GM12878 (cell line): Measurements from ENCODE around the gene TAF11. TPM values are rescaled to one million over a fixed set of nuclear protein-coding genes. Genes with fewer than 3 reads are reported as not detected.

Source experiments
- ATAC-seq: fragments of 200-7000 bp; cut with Tn5 transposase; 3 replicates; pipeline ENCODE4 v1.9.1; 2020; ENCODE audit warnings: mild to moderate bottlenecking, moderate library complexity
- BruUV-seq: library from RNA; stranded (reverse); fragments of 400-500 nt; replicated peaks from 2 replicates; lab custom pipeline; 2021; lab: Mats Ljungman, UMichigan
- CTCF ChIA-PET: fragments of 300-600 bp; sonication (Branson Sonifier 250); formaldehyde crosslinking; extraction: SDS; loops from one replicate; lab custom pipeline; 2021; ENCODE audit warnings: inconsistent platforms; lab: Yijun Ruan, JAX
- POLR2A ChIA-PET: fragments of 350-600 bp; formaldehyde crosslinking; extraction: SDS; loops from one replicate; lab custom pipeline; 2021; ENCODE audit warnings: inconsistent platforms; lab: Charles Lee
- RAD21 ChIA-PET: fragments of 300-600 bp; sonication (Branson Sonifier 250); formaldehyde crosslinking; loops from one replicate; lab custom pipeline; 2023; ENCODE audit warnings: antibody characterized with exemption; ENCODE audit not compliant: unreplicated experiment; lab: Charles Lee
- SMC1A ChIA-PET: fragments of 300-600 bp; sonication (Branson Sonifier 250); formaldehyde crosslinking; loops from one replicate; lab custom pipeline; 2023; ENCODE audit not compliant: unreplicated experiment, uncharacterized antibody; lab: Charles Lee
- DNase-seq: peaks from one replicate; pipeline ENCODE4 v3.0.0-alpha.2; 2011; ENCODE audit warnings: low read depth, low spot score
- FAIRE-seq: peaks from 3 replicates; lab custom pipeline; 2011; peaks lifted over from hg19 to GRCh38; lab: Jason Lieb, UNC
- H2AFZ ChIP-seq: 2 replicates; pipeline ENCODE4 v1.6.0; 2011; ENCODE audit warnings: low read depth, low read length, control low read depth; ENCODE audit not compliant: control insufficient read depth
- H3K27ac ChIP-seq: 2 replicates; pipeline ENCODE4 v1.5.1; 2011; ENCODE audit warnings: control low read depth; ENCODE audit not compliant: control insufficient read depth, insufficient read depth
- H3K27me3 ChIP-seq, 2 experiments: replicated peaks in 1 of 2; 2 replicates each; pipeline versions ENCODE4 v1.6.0 to v1.6.1; 2011; ENCODE audit warnings: low read length in 1 of 2; ENCODE audit not compliant: control insufficient read depth in 2 of 2, insufficient read depth in 2 of 2
- H3K36me3 ChIP-seq, 2 experiments: 2 replicates each; pipeline ENCODE4 v1.5.1; 2011; ENCODE audit warnings: low read length in 1 of 2; ENCODE audit not compliant: control insufficient read depth in 2 of 2, insufficient read depth in 2 of 2
- H3K4me1 ChIP-seq: 2 replicates; pipeline ENCODE4 v1.6.1; 2011; ENCODE audit warnings: mild to moderate bottlenecking, low read length, moderate library complexity, mixed read lengths; ENCODE audit not compliant: control insufficient read depth, insufficient read depth
- H3K4me2 ChIP-seq: 2 replicates; pipeline ENCODE4 v1.6.0; 2011; ENCODE audit warnings: control low read depth; ENCODE audit not compliant: control insufficient read depth, insufficient read depth
- H3K4me3 ChIP-seq: fragments of 200-600 bp; sonication (generic); 2 replicates; pipeline ENCODE4 v1.5.1; 2016
- H3K79me2 ChIP-seq: 2 replicates; pipeline ENCODE4 v1.6.0; 2011; ENCODE audit warnings: low read length; ENCODE audit not compliant: control insufficient read depth, insufficient read depth
- H3K9ac ChIP-seq: 2 replicates; pipeline ENCODE4 v1.8.0; 2011; ENCODE audit warnings: low read length, control low read depth, mixed read lengths; ENCODE audit not compliant: control insufficient read depth, insufficient read depth
- H3K9me3 ChIP-seq: replicated peaks from 3 replicates; pipeline ENCODE4 v1.5.1; 2011; ENCODE audit warnings: mild to moderate bottlenecking, low read length; ENCODE audit not compliant: control insufficient read depth, insufficient read depth
- H4K20me1 ChIP-seq: 2 replicates; pipeline ENCODE4 v1.6.0; 2011; ENCODE audit not compliant: control insufficient read depth, insufficient read depth
- BMI1 ChIP-seq: fragments of 450-650 bp; IDR thresholded peaks from 2 replicates; pipeline ENCODE4 v1.6.1; 2016; ENCODE audit warnings: mild to moderate bottlenecking, moderate library complexity, borderline replicate concordance
- ETV6 ChIP-seq, 2 experiments: fragments of 450-650 bp in 1 of 2; IDR thresholded peaks in 1 of 2; conservative IDR thresholded peaks in 1 of 2; 2 replicates each; pipeline ENCODE4 v1.6.1; 2014; ENCODE audit warnings: antibody characterized with exemption in 1 of 2, borderline replicate concordance in 1 of 2, low read depth in 1 of 2, mild to moderate bottlenecking in 1 of 2, moderate library complexity in 1 of 2
- GABPA ChIP-seq: IDR thresholded peaks from 2 replicates; pipeline ENCODE4 v1.6.1; 2014; ENCODE audit warnings: antibody characterized with exemption, low read depth, mild to moderate bottlenecking, inconsistent platforms
- IKZF1 ChIP-seq: fragments of 450-650 bp; conservative IDR thresholded peaks from 2 replicates; pipeline ENCODE4 v1.6.1; 2017; ENCODE audit warnings: antibody characterized with exemption, mild to moderate bottlenecking
- LARP7 ChIP-seq: fragments of 450-650 bp; IDR thresholded peaks from 2 replicates; pipeline ENCODE4 v1.6.1; 2017; ENCODE audit warnings: mild to moderate bottlenecking
- MXI1 ChIP-seq: fragments of 150-350 bp; IDR thresholded peaks from 2 replicates; pipeline ENCODE4 v1.6.1; 2011; ENCODE audit warnings: low read depth, mild to moderate bottlenecking, inconsistent platforms, low read length, improper control_type of control experiment
- SIN3A ChIP-seq: IDR thresholded peaks from 2 replicates; pipeline ENCODE4 v1.6.1; 2012; ENCODE audit warnings: low read depth, low read length, improper control_type of control experiment
- TARDBP ChIP-seq: IDR thresholded peaks from 2 replicates; pipeline ENCODE4 v1.6.1; 2016; ENCODE audit warnings: borderline replicate concordance
- ZNF274 ChIP-seq: IDR thresholded peaks from one replicate; pipeline ENCODE4 v1.8.0; 2011; ENCODE audit not compliant: insufficient read length, insufficient read depth
- WGBS: methylation state at CpG from one replicate; pipeline ENCODE4 v1.1.6; 2016; ENCODE audit warnings: low lambda C conversion rate; ENCODE audit not compliant: insufficient replicate concordance, insufficient coverage; ENCODE audit errors: missing lambda C conversion rate; 5-methylcytosine and 5-hydroxymethylcytosine counted together
- in situ Hi-C: fragments of 300-500 bp; cut with MboI; formaldehyde crosslinking; loops from 9 replicates; pipeline ENCODE4 v1.14.3; 2018; ENCODE audit warnings: mixed read lengths
- intact Hi-C: fragments of 100-400 bp; cut with micrococcal nuclease; formaldehyde crosslinking; loops from one replicate; pipeline ENCODE4 v1.14.2; 2022; ENCODE audit not compliant: unreplicated experiment
- polyA plus RNA-seq, 11 experiments: library from polyadenylated mRNA; depleted of rRNA in 4 of 11; unstranded in 6 of 11; stranded (reverse) in 5 of 11; fragments of >200 nt; fragmentation: Nextera tagmentation in 4 of 11; fragmentation: Illumina TruSeq in 1 of 11; extraction: Ambion mirVana in 4 of 11; extraction: Trizol in 1 of 11; gene quantifications; 1 replicate in 1 of 11; 2 replicates in 10 of 11; pipeline versions ENCODE4 v1.2.1 to v1.2.3, GENCODE V29; 2011 to 2016; ENCODE audit warnings: inconsistent platforms in 2 of 11, missing spikeins in 2 of 11, low read depth in 1 of 11
- total RNA-seq, 4 experiments: library from RNA; depleted of rRNA in 3 of 4; stranded (reverse); fragments of >200 nt in 3 of 4; fragmentation: Illumina TruSeq in 1 of 4; extraction: Trizol in 1 of 4; gene quantifications; 2 replicates each; pipeline versions ENCODE4 v1.2.1 to v1.2.3, GENCODE V29; 2013 to 2021
- TF ChIP-seq, protein P1 (sequence below): fragments of 450-650 bp; conservative IDR thresholded peaks from 2 replicates; pipeline ENCODE4 v1.6.1; 2017; ENCODE audit warnings: mild to moderate bottlenecking, moderate library complexity
- TF ChIP-seq, protein P2 (sequence below): fragments of 450-650 bp; IDR thresholded peaks from 2 replicates; pipeline ENCODE4 v1.6.1; 2016; ENCODE audit warnings: mild to moderate bottlenecking
- TF ChIP-seq, protein P3 (sequence below): fragments of 450-650 bp; IDR thresholded peaks from 2 replicates; pipeline ENCODE4 v1.6.1; 2018; ENCODE audit warnings: borderline replicate concordance, mild to moderate bottlenecking; ENCODE audit not compliant: partially characterized antibody

The TAF11 gene
- total and polyA plus RNA-seq, 10 of the 15 experiments (the other 5 are each of a cell fraction or from before 2014, with no cell fraction given) = 24.6 to 59.2 (median 32.0) TPM

DNA sequence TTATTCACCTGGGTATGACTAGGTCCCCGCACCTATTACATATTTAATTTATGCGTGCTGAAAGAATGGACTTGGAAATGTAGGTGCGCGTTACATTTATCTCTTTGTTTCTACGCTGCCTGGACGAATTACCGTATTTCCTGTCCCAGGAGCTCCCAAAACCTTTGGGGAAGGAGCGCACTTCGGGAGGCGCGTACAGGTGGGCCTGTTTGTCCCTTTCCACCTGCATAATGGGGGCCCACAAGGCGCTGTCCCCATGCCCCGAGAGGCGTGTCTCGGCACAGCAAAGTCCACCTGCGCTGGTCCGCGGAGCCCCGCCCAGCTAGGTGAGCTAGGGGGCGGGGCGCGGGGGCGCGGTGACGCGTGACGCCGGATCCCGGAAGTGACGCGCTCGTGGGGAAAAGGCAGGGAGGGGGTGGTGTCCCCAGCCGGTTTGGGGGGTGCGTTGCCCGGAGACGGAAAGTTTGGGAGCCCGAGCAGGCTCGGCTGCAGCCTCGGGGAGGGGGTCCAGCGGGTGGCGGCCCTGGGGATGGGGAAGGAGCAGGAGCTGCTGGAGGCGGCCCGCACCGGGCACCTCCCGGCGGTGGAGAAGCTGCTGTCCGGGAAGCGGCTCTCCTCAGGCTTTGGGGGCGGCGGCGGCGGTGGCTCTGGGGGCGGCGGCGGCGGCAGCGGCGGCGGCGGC lies 1.2 kb upstream of the TAF11 start, which contains the start of gene ANKS1A:
TSS of gene ANKS1A (plus strand) at position 382 of the 682 bp plus-strand sequence. CDS start at position 530, 148 bp downstream.
- intact Hi-C loops = loop anchor here (5.0 to 10.0 kb wide), 3 partner anchors 97 to 234 kb away; partner anchors contain the start of genes BLTP3A and ILRUN
- peak; percentile 80 for ATAC-seq
- no peaks in the 10 kb centered on the region for H4K20me1 ChIP-seq
- peak within 1 kb of the TSS; percentile 89 for H3K4me2 ChIP-seq
- ChIA-PET CTCF (interaction anchor here (0.6 to 2.6 kb wide), 6 partner anchors 78 to 429 kb away, joined by 3 to 7 read pairs (median 4); partner anchors contain the start of gene BLTP3A), SMC1A (interaction anchor here (0.6 to 2.1 kb wide), 8 partner anchors 16 to 251 kb away, joined by 3 to 8 read pairs (median 4); partner anchors contain the start of gene SNRPC), RAD21 (interaction anchor here (0.5 to 3.4 kb wide), 7 partner anchors 97 to 1307 kb away, joined by 3 to 13 read pairs (median 4); partner anchors contain the start of genes BLTP3A and SNRPC), POLR2A (interaction anchor here (0.5 to 1.1 kb wide), 9 partner anchors 10 to 1492 kb away, joined by 3 to 7 read pairs (median 3); partner anchors contain the start of genes RPS10 and SNRPC)
- FAIRE-seq = peak; percentile 71
- peaks cover 26% of the 10 kb centered on the region for H3K79me2 ChIP-seq
- in situ Hi-C loops = no loop called here
- no TSS peak for BruUV-seq
- H2AFZ ChIP-seq = peak within 1 kb of the TSS; percentile 99
- peak within 1 kb of the TSS; percentile 99 for H3K9ac ChIP-seq
- H3K4me3 ChIP-seq = peak within 1 kb of the TSS; percentile 97
- no peaks in the 10 kb centered on the region for H3K9me3 ChIP-seq
- under 1% methylated on average over 34 of the region's 60 CpGs for WGBS
- H3K4me1 ChIP-seq = peaks cover 5% of the 10 kb centered on the region
- no peaks in the 10 kb centered on the region for H3K36me3 ChIP-seq
- peak within 1 kb of the TSS; percentile 88 for H3K27ac ChIP-seq
- H3K27me3 ChIP-seq = no peaks in the 10 kb centered on the region
- peak; percentile 31 for DNase-seq
- TF ChIP-seq, protein P1, sequence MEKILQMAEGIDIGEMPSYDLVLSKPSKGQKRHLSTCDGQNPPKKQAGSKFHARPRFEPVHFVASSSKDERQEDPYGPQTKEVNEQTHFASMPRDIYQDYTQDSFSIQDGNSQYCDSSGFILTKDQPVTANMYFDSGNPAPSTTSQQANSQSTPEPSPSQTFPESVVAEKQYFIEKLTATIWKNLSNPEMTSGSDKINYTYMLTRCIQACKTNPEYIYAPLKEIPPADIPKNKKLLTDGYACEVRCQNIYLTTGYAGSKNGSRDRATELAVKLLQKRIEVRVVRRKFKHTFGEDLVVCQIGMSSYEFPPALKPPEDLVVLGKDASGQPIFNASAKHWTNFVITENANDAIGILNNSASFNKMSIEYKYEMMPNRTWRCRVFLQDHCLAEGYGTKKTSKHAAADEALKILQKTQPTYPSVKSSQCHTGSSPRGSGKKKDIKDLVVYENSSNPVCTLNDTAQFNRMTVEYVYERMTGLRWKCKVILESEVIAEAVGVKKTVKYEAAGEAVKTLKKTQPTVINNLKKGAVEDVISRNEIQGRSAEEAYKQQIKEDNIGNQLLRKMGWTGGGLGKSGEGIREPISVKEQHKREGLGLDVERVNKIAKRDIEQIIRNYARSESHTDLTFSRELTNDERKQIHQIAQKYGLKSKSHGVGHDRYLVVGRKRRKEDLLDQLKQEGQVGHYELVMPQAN = peak; percentile 70; the same call in 1 of the 2 replicates
- TF ChIP-seq, protein P2, sequence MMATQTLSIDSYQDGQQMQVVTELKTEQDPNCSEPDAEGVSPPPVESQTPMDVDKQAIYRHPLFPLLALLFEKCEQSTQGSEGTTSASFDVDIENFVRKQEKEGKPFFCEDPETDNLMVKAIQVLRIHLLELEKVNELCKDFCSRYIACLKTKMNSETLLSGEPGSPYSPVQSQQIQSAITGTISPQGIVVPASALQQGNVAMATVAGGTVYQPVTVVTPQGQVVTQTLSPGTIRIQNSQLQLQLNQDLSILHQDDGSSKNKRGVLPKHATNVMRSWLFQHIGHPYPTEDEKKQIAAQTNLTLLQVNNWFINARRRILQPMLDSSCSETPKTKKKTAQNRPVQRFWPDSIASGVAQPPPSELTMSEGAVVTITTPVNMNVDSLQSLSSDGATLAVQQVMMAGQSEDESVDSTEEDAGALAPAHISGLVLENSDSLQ = no peak
- TF ChIP-seq, protein P3, sequence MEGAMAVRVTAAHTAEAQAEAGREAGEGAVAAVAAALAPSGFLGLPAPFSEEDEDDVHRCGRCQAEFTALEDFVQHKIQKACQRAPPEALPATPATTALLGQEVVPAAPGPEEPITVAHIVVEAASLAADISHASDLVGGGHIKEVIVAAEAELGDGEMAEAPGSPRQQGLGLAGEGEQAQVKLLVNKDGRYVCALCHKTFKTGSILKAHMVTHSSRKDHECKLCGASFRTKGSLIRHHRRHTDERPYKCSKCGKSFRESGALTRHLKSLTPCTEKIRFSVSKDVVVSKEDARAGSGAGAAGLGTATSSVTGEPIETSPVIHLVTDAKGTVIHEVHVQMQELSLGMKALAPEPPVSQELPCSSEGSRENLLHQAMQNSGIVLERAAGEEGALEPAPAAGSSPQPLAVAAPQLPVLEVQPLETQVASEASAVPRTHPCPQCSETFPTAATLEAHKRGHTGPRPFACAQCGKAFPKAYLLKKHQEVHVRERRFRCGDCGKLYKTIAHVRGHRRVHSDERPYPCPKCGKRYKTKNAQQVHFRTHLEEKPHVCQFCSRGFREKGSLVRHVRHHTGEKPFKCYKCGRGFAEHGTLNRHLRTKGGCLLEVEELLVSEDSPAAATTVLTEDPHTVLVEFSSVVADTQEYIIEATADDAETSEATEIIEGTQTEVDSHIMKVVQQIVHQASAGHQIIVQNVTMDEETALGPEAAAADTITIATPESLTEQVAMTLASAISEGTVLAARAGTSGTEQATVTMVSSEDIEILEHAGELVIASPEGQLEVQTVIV = peak; percentile 21
- TF ChIP-seq ETV6 (conservative IDR thresholded peaks at IDR 0.05 in 1 of 2, IDR thresholded peaks at IDR 0.05 in 1 of 2; ENCODE audit: borderline replicate concordance in 1 of 2, low read depth in 1 of 2) (no peak), SIN3A (peak; percentile 64; the same call in 1 of the 2 replicates), LARP7 (peak; percentile 64; the same call in 1 of the 2 replicates), ZNF274 (no peak), GABPA (peak; percentile 73), BMI1 (peak; percentile 66; the same call in 1 of the 2 replicates), MXI1 (0 out of 2 replicates have a peak, but pooled peaks have one; percentile 16), TARDBP (no peak), IKZF1 (peak; percentile 77)
